H7 (cell line): ENCODE data around the gene OR6K2. TPM values are rescaled to one million over a fixed set of nuclear protein-coding genes. Genes with fewer than 3 reads are reported as not detected.
"Not testable (repeated sequence)": the region's sequence is repeated elsewhere in the genome, so short reads cannot be mapped to it uniquely, and the experiment has no call there.

ENCODE experiments used
- DNase-seq: peaks from one replicate; pipeline ENCODE4 v3.0.0; 2012
- H3K27me3 ChIP-seq: 2 replicates; pipeline ENCODE4 v1.6.0; 2011; ENCODE audit warnings: mild to moderate bottlenecking, low read length; ENCODE audit not compliant: control insufficient read depth, insufficient read depth
- H3K36me3 ChIP-seq: replicated peaks from 2 replicates; pipeline ENCODE4 v1.5.1; 2011; ENCODE audit warnings: low read length; ENCODE audit not compliant: control insufficient read depth, insufficient read depth
- H3K4me3 ChIP-seq: 2 replicates; pipeline ENCODE4 v1.5.1; 2011; ENCODE audit warnings: low read depth, mild to moderate bottlenecking, control low read depth, low read length, moderate library complexity; ENCODE audit not compliant: insufficient read depth
- total RNA-seq: library from RNA; depleted of rRNA; stranded (reverse); fragments of >200 nt; shearing (Covaris generic); gene quantifications from 2 replicates; pipeline ENCODE4 v1.2.3, GENCODE V29; 2014

OR6K2 gene
- total RNA-seq, 1 experiment from 2014 or later, result not detected

GRCh38 chr1:158692356-158692755 is 8.1 kb downstream of the OR6K2 start:
- no peaks in the 10 kb centered on the region for H3K27me3 ChIP-seq
- no peak overlapping the region for H3K4me3 ChIP-seq
- H3K36me3 ChIP-seq, result no peaks in the 10 kb centered on the region
- DNase-seq, result no peak

- no peak overlapping the region for H3K4me3 ChIP-seq
- H3K27me3 ChIP-seq, result no peaks in the 10 kb centered on the region
- H3K36me3 ChIP-seq, result no peaks in the 10 kb centered on the region
- no peak for DNase-seq
Observed at GRCh38 chr1:158691907-158692306, 8.5 kb downstream of the OR6K2 start.

- not testable (repeated sequence) for H3K4me3 ChIP-seq, H3K36me3 ChIP-seq, H3K27me3 ChIP-seq, DNase-seq
Observed at GRCh38 chr1:158691149-158691548, 9.3 kb downstream of the OR6K2 start.

- no peaks in the 10 kb centered on the region for H3K36me3 ChIP-seq
Observed at GRCh38 chr1:158689875-158690274, 10.6 kb downstream of the OR6K2 start.

GRCh38 chr1:158689110-158689509 is 11.3 kb downstream of the OR6K2 start:
- no peak for DNase-seq
- Histone ChIP-seq H3K36me3 (no peaks in the 10 kb centered on the region), H3K27me3 (no peaks in the 10 kb centered on the region), H3K4me3 (no peak overlapping the region)

More at GRCh38 chr1:158689875-158690274, 10.6 kb downstream of the OR6K2 start:
- DNase-seq, result no peak
- H3K27me3 ChIP-seq, result no peaks in the 10 kb centered on the region
- H3K4me3 ChIP-seq, result no peak overlapping the region

GRCh38 chr1:158688343-158688742 is 12.1 kb downstream of the OR6K2 start:
- H3K27me3 ChIP-seq, DNase-seq, H3K4me3 ChIP-seq, H3K36me3 ChIP-seq: not testable (repeated sequence)

- no peak overlapping the region for H3K4me3 ChIP-seq
- DNase-seq, result no peak
- H3K27me3 ChIP-seq, result no peaks in the 10 kb centered on the region
- no peaks in the 10 kb centered on the region for H3K36me3 ChIP-seq
Observed at GRCh38 chr1:158687037-158687436, 13.4 kb downstream of the OR6K2 start.

GRCh38 chr1:158686111-158687009 is 14.1 kb downstream of the OR6K2 start, which contains the start of gene SPTA1:
Gene SPTA1, minus strand, starts transcription at chr1:158686715. Its CDS starts 198 bp downstream, at chr1:158686517.
- H3K36me3 ChIP-seq, result no peaks in the 10 kb centered on the region
- no peaks in the 10 kb centered on the region; the same call in 1 of the 2 replicates for H3K27me3 ChIP-seq
- no peak within 1 kb of the TSS for H3K4me3 ChIP-seq
- DNase-seq, result no peak

GRCh38 chr1:158685085-158685484 is 15.4 kb downstream of the OR6K2 start:
- no peaks in the 10 kb centered on the region for H3K36me3 ChIP-seq
- no peak overlapping the region for H3K4me3 ChIP-seq
- no peaks in the 10 kb centered on the region; the same call in 1 of the 2 replicates for H3K27me3 ChIP-seq
- DNase-seq, result no peak

DNA sequence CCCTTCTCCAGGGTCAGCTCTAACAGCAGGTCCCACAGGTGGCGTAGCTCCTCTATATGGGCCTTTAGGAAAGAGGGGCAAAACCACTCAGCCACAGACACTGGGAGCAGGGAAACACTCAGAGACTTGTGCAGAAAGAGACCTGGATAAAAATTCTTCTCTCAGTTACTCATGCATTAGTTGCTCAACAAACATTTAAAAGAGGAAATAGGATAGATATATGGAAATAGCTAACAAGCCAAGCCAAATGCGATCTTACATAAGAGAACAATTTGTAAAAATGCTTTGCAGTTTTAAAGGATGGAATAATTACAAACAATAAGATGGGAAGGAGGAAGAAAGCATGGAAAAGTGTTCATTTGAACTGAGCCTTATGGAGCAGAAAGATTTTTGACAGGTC is 18.8 kb downstream of the OR6K2 start:
- DNase-seq, result no peak
- Histone ChIP-seq H3K27me3 (no peaks in the 10 kb centered on the region; the same call in 1 of the 2 replicates), H3K36me3 (no peaks in the 10 kb centered on the region), H3K4me3 (no peak overlapping the region)

- Histone ChIP-seq H3K27me3 (no peaks in the 10 kb centered on the region; the same call in 1 of the 2 replicates), H3K4me3 (no peak overlapping the region), H3K36me3 (no peaks in the 10 kb centered on the region)
- no peak for DNase-seq
Observed at GRCh38 chr1:158679289-158679688, 21.2 kb downstream of the OR6K2 start.

GRCh38 chr1:158675563-158676323 is 24.7 kb downstream of the OR6K2 start:
- H3K36me3 ChIP-seq, result no peaks in the 10 kb centered on the region
- no peak overlapping the region for H3K4me3 ChIP-seq
- H3K27me3 ChIP-seq, result no peaks in the 10 kb centered on the region
- DNase-seq, result no peak

DNA sequence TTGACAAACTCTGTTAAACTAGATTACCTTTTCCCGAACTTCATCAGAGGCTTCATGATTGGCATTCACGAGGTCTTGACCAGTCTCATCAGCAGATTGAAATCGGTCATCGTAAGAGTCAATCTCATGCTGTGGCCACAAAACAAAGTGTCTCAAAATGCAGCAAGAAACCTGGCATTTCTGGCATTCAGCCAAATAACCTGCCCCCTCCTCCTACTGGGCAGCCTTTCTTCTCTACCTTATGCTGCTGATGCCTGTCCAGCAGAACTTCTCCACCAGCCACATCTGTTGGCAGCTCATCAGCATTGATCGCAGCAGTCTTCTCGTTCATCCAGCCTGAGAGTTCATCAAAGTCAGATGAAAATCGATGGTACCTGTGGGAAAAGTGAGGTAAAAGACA is 26.1 kb downstream of the OR6K2 start:
- Histone ChIP-seq H3K4me3 (no peak overlapping the region), H3K27me3 (no peaks in the 10 kb centered on the region), H3K36me3 (no peaks in the 10 kb centered on the region)
- DNase-seq, result no peak

GRCh38 chr1:158666037-158666436 is 34.4 kb downstream of the OR6K2 start:
- Histone ChIP-seq H3K4me3 (no peak overlapping the region), H3K27me3 (no peaks in the 10 kb centered on the region), H3K36me3 (no peaks in the 10 kb centered on the region)
- no peak for DNase-seq

DNA sequence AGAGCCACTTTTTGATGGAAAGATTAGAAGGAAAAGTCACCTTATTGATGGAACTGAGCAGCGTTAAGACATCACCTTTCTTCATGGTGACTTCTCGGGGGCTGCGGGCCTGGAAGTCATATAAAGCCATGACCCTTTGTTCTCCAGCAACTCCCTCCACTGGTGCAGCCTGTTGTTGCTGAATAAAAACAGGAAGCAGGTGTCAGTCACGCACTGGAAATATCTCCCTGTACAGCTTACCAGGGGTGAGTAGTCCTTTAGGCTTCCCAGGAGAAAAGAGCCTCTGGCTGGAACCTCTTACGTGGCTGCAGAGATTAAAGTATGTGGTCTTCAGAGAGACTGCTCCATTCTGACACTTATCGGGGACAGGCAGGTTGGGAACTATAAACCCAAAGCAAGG is 45.9 kb downstream of the OR6K2 start:
- no peak overlapping the region for H3K4me3 ChIP-seq
- H3K27me3 ChIP-seq, result no peaks in the 10 kb centered on the region
- no peak for DNase-seq
- no peaks in the 10 kb centered on the region for H3K36me3 ChIP-seq
